Measurements from ENCODE around the gene ARMC9.
"Not testable (repeated sequence)": the region's sequence is repeated elsewhere in the genome, so short reads cannot be mapped to it uniquely, and the experiment has no call there.

The ARMC9 gene

DNA sequence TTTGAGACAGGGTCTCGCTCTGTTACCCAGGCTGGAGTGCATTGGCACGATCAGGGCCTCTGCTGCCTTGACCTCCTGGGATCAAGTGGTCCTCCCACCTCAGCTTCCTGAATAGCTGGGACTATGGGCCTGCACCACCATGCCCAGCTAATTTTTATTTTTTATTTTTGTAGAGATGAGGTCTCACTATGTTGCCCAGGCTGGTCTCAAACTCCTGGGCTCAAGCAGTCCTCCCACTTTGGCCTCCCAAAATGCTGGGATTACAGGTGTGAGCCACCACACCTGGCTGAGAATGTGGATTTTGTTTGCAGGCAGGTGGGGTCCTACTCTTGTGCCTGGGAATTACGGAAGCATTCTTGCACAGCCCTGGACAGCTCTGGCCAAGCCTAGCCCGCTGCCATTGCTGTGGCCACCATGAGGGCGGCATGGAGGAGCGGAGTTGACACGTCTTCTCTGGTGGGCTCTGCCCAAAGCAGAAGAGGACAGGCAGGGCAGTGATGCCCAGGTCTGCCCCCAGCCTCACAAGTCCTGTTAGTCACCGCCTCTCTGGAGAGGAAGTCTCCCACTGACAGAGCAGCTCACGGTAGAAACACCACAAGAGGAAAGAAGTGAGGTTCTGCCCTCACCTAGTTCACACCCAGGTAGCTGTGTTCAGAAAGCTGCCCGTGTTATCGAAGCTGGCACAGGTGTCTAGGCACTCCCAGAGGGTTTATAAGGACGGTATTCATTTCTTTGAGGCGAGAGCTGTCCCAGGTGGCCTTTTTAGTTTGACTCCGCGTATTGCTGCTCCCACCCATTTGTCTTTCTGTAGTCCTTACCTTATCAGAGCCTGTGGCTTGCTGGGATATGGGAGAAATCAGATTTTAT is 46.2 kb downstream of the ARMC9 start:
- DNase-seq: no peak

DNA sequence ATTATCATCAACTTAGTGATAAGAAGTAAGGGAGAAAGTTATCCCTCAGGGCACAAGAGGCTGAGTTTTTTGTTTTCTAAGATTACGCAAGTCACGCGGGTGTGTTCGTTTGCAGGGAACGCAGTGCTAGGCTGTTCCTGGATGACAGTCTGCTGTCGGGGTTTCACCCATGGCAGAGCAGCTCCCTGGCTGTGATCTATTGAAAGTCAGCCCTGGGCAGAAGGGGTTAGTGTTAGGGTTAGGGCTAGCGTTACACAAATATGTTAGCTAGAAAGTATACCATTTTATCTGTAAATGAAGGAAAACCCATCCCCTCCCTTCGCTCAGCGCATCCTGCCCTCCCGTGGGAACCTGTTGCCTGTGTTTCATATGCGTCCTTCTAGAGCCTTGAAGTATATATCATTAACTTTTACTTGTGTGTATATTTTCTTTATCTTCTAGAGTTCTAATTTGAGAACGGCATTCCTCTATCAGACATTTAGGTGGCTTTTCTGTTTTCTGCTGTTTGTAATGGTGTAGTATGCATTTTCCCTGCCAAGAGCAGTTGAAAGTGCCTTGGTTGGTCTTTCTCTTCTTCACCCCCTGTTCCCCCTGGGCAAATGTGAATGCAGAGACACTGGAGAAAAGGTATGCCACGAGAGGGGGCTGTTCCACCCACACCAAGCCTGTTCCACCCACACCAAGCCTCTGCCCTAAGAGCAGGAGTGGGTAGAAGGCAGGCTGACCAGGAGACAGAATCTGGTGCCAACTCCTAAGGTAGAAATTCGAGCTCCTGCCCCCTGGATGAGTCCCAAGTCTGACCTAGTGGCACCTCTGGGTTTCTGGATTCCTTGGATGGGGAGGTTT is 47.0 kb downstream of the ARMC9 start:
- DNase-seq: no peak

- DNase-seq: no peak
These were observed 47.9 kb downstream of the ARMC9 start for GRCh38 chr2:231246171-231246842.

- DNase-seq: no peak
These were observed 51.7 kb downstream of the ARMC9 start for GRCh38 chr2:231250146-231250545.

DNA sequence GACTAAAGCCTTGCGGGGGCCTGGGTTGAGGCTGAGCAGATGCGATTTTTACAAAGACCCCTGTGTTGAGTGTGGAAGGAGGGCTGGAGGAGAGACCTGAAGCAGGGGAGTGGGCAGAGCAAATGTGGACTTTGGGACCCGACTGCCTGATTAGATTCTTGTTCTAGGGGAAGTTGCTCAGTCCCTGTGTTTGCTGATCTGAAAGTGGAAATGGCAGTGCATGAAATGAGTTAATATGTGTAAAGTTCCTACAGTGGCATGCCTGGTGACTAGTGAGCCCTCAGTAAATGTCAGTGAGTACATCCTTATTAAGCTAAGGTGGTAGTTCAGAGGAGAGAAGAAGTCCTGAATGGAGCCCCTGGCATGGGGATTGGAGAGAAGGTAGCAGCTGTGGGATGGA is 52.3 kb downstream of the ARMC9 start:
- DNase-seq: no peak

DNA sequence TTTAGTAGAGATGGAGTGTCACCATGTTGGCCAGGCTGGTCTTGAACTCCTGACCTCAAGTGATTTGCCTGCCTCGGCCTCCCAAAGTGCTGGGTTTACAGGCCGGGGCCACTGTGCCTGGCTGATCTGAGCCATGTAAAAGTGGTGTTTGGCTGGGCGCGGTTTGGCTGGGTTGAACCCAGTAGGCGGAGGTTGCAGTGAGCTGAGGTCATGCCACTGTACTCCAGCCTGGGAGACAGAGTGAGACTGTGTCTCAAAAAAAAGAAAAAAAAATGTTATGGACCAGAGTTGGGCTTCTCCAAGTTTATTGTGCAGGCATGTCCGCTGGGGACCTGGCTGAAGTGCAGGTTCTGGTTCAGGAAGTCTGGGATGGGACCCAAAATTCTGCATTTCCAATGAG is 54.9 kb downstream of the ARMC9 start:
- not testable (repeated sequence) for DNase-seq

- DNase-seq: no peak
These were observed 58.1 kb downstream of the ARMC9 start for GRCh38 chr2:231256494-231256893.

- no peak for DNase-seq
These were observed 59.3 kb downstream of the ARMC9 start for GRCh38 chr2:231257763-231258162.

DNA sequence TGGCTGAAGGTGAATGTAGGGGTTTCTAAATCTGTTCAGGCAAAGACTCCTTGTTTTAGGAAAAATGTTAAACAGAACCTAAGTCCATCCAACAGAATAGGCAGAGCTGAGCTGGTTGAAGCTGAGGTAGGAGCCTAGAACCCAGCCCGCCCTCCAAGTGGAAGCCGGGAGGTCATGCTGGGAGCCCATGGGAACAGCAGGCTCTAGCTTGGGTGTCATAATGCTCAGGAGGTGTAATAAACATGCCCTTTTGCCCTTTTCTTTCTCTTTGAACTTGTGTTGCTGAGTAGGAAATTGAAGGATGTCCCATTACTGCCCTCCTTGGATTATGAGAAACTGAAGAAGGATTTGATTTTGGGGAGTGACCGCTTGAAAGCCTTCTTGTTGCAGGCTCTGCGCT is 60.3 kb downstream of the ARMC9 start:
- no peak for DNase-seq

DNA sequence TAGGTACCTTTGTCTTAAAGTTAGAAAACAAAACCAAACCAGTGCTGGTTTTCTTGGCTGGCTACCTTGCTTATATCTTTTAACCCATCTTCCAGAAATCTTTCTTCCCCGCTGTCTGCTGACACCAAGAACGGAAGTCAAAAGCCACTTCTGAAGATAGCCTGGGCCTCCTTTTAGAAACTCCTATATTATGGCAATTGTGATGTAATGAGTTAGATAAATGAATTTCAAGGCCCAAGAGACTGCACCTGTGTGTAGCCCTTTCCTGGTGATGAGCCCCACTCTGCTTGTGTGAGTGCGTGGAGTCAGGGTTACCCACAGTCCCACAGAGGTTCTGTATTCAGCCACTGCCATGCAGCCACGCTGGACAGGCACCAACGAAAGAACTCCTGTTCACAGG is 60.7 kb downstream of the ARMC9 start:
- no peak for DNase-seq

- DNase-seq: no peak
These were observed 62.2 kb downstream of the ARMC9 start for GRCh38 chr2:231260442-231261208.

DNA sequence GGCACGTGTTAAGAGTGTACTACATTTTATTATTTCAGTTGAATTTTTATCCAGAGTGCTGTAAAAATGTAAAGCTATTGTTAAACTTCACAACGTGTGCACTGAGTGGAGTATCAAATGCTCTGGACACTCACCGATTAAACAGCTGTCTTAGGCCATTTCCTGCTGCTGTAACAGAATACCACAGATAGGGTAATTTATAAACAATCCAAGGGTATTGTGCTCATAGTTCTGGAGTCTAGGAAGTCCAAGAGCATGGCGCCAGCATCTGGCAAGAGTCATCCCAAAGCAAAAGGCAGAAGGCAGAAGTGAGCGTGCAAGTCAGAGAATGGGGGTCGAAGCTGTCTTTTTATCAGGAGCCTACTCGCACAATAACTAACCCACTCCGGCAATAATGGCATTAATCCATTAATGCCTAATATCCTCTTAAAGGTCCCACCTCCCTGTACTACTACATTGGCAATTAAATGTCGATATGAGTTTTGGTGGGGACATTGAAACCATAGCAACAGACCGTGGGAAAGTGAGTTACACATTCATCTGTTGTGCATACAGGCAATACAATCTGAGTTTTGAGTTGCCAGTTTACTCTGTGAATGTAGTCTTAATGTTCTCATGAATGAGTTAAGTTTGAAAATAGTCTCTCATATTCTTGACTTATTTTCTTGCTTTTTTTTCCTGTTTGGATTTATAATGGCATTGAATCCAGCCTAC is 64.8 kb downstream of the ARMC9 start:
- DNase-seq: no peak

GRCh38 chr2:231270221-231271114 is 72.0 kb downstream of the ARMC9 start:
- no peak for DNase-seq

GRCh38 chr2:231272991-231273390 is 74.6 kb downstream of the ARMC9 start:
- DNase-seq: no peak

GRCh38 chr2:231276987-231277386 is 78.6 kb downstream of the ARMC9 start:
- no peak for DNase-seq

- no peak for DNase-seq
These were observed 79.5 kb downstream of the ARMC9 start for GRCh38 chr2:231277962-231278361.

DNA sequence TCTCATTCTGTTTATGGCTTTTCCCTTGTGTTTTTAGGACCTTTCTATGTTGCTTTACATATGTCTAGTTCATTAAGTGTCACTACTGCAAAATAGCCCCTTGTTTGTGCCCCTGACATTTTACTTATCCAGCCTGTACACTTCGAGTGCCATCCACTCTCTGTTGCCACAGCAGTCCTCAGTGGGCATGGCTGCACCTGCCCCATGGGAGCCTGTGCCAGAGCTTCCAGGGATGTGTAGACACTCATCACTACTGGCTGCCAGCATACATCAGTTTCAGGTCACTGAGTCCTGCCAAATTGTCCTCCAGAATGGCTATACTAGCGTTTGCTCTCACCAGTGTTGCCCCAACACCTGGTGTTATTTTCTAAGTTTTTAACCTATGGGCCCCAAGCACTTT is 80.4 kb downstream of the ARMC9 start:
- DNase-seq: no peak

DNA sequence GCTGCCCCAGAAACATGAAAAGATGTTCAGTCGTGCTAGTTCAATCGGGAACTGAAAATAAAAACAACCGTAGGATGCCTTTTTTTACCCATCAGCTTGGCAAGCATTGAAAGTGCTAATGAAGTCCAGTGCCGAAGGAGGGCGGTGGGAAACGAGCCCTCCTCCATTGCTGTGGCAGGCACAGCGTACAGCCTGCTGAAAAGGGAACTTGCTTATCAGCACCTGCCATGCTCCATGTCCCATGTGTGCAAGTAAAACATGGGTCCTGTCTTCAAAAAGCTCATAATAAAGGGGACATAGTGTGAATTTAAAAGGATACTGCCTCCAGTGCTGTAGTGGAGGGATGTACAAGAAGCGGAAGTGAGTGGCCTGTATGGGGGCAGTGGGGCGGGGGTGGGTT is 82.4 kb downstream of the ARMC9 start:
- no peak for DNase-seq

GRCh38 chr2:231284296-231284695 is 85.9 kb downstream of the ARMC9 start:
- no peak for DNase-seq

- no peak for DNase-seq
These were observed 88.5 kb downstream of the ARMC9 start for GRCh38 chr2:231286964-231287363.

GRCh38 chr2:231287696-231288095 is 89.3 kb downstream of the ARMC9 start:
- no peak for DNase-seq

Data from cerebellar nuclear complex (tissue), 1 donor.